ENCODE results near the gene TYMP.
"Not testable (repeated sequence)": the region's sequence is repeated elsewhere in the genome, so short reads cannot be mapped to it uniquely, and the experiment has no call there.

Gene TYMP

GRCh38 chr22:50540381-50540780 lies 10.6 kb upstream of the TYMP start:
- DNase-seq (ENCODE audit: low read depth, low spot score), result no peak

- DNase-seq (ENCODE audit: low read depth, low spot score), result no peak
These were observed 8.0 kb upstream of the TYMP start for GRCh38 chr22:50537765-50538164.

- DNase-seq (ENCODE audit: low read depth, low spot score), result no peak
These were observed 6.4 kb upstream of the TYMP start for GRCh38 chr22:50536226-50536625.

GRCh38 chr22:50535113-50535512 lies 5.3 kb upstream of the TYMP start:
- no peak for DNase-seq (ENCODE audit: low read depth, low spot score)

- not testable (repeated sequence) for DNase-seq (ENCODE audit: low read depth, low spot score)
These were observed 4.3 kb upstream of the TYMP start for GRCh38 chr22:50533856-50534711.

- no peak for DNase-seq (ENCODE audit: low read depth, low spot score)
These were observed 3.3 kb upstream of the TYMP start for GRCh38 chr22:50532824-50533796.

- DNase-seq (ENCODE audit: low read depth, low spot score), result no peak
These were observed 2.3 kb upstream of the TYMP start for GRCh38 chr22:50531962-50532674.

GRCh38 chr22:50531546-50531961 lies 1.7 kb upstream of the TYMP start:
- no peak for DNase-seq (ENCODE audit: low read depth, low spot score)

- DNase-seq (ENCODE audit: low read depth, low spot score), result no peak
These were observed 1.2 kb upstream of the TYMP start for GRCh38 chr22:50530877-50531545.

GRCh38 chr22:50530580-50530876 lies 716 bp upstream of the TYMP start:
- DNase-seq (ENCODE audit: low read depth, low spot score), result no peak

GRCh38 chr22:50529416-50529896 lies 356 bp downstream of the TYMP start:
- no peak for DNase-seq (ENCODE audit: low read depth, low spot score)

- no peak for DNase-seq (ENCODE audit: low read depth, low spot score)
These were observed 963 bp downstream of the TYMP start for GRCh38 chr22:50528682-50529415.

- no peak for DNase-seq (ENCODE audit: low read depth, low spot score)
These were observed 1.7 kb downstream of the TYMP start for GRCh38 chr22:50527921-50528681.

GRCh38 chr22:50526834-50527801 lies 2.7 kb downstream of the TYMP start:
- DNase-seq (ENCODE audit: low read depth, low spot score), result peak; percentile 47

- no peak for DNase-seq (ENCODE audit: low read depth, low spot score)
These were observed 3.5 kb downstream of the TYMP start for GRCh38 chr22:50526108-50526833.

- DNase-seq (ENCODE audit: low read depth, low spot score), result no peak
These were observed 4.0 kb downstream of the TYMP start for GRCh38 chr22:50525858-50526107.

GRCh38 chr22:50525104-50525857 lies 4.5 kb downstream of the TYMP start, which contains the start of gene SCO2:
Gene SCO2, minus strand, starts transcription at chr22:50525598. Its CDS starts 1,187 bp downstream, at chr22:50524411.
- peak; percentile 75 for DNase-seq (ENCODE audit: low read depth, low spot score)
